Inflammatory macrophage treated with lipopolysaccharide for 1 hour (primary cell): ENCODE results near the gene GINS3.
A peak's percentile ranks its signal among the peaks of the same experiment; 100 is the strongest.

Source experiments
- DNase-seq, 2 donors: peaks; one replicate each; pipeline ENCODE4 v3.0.0-alpha.2; 2020 to 2022

The GINS3 gene

DNA sequence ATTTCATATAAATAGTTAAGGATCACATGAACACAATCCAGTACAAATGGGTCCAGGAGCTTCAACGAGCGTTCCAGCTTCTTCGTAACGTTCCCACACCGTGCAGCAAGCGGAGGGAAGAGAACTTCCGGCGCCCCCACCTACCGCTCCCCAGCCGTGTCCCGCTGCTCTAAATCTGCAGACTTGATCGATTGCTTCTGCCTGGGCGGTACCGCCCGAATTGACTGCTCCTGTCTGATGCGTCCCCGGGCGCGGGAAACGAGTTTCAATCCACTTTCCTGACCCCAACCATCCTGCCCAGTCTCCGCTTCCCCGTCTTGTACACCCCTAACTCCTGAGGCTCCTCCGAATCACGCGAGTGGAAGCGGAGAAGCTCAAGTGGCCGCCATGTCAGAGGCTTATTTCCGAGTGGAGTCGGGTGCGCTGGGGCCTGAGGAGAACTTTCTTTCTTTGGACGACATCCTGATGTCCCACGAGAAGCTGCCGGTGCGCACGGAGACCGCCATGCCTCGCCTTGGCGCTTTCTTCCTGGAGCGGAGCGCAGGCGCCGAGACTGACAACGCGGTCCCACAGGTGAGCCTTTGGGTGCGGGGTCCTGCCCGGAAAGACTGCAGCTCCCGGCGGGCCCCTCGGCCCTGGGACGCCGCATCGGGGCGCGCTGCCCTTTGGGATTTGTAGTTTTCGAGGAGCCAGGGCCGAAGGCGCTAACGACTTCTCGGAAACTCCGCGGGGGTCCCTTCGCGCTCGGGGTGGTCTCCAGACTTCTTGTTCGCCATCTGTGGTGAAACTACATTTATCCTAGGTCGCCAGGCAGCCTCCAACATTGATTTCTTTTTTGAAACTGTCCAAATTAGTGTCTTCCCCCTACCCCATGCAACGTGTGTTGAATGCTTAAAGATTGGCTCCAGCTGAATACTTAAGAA lies at the start of gene GINS3:
Gene GINS3 (plus strand): TSS at position 257 of the 923 bp plus-strand sequence. CDS start 131 bp downstream, at position 388.
- DNase-seq = peak; percentile 71 to 82

DNA sequence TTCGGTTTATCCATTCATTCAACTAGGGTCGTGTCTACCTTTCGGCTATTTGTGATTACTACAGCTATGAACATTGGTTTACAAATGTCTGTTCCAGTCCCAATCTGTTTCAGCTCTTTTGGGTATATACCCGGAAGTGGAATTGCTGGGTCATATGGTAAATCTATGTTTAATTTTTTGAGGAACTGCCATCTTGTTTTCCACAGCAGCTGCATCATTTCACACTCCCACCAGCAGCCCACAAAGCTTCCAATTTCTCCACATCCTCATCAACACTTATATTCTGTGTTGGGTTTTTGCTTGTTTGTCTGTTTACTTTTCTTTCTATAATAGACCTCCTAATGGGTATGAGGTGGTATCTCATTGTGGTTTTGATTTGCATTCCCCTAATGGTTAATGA lies 48.7 kb upstream of the GINS3 start:
- DNase-seq = peak in 1 of 2 donors; percentile 7

DNA sequence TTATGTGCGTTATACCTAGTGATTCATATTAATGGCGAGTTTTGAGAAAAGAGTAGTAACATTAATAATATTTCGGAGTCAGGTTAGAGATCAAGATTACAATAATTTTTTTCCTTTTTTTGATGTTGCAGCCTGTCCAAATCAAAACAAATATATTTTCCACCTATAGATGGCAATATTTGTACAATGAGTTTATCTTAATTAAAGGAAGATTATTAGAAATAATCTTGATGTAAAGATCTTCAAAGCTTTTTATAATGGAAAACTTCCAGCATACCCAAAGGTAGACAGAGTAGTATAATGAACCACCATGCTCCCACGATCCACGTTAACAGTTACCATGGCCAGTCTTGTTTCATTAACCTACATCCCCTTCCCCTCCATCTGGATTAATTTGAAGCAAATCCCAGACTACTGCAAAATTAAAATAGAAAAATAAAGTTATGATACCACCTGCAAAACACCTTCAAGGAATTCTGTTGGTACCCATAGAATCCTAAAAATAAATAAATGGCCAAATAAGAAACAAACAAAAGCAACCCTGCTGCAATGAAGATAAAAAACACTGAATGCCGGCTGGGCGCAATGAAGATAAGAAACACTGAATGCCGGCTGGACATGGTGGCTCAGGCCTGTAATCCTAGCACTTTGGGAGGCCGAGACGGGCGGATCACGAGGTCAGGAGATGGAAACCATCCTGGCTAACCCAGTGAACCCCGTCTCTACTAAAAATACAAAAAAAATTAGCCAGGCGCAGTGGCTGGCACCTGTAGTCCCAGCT lies 46.5 kb upstream of the GINS3 start:
- DNase-seq = peak in 1 of 2 donors; percentile 39

DNA sequence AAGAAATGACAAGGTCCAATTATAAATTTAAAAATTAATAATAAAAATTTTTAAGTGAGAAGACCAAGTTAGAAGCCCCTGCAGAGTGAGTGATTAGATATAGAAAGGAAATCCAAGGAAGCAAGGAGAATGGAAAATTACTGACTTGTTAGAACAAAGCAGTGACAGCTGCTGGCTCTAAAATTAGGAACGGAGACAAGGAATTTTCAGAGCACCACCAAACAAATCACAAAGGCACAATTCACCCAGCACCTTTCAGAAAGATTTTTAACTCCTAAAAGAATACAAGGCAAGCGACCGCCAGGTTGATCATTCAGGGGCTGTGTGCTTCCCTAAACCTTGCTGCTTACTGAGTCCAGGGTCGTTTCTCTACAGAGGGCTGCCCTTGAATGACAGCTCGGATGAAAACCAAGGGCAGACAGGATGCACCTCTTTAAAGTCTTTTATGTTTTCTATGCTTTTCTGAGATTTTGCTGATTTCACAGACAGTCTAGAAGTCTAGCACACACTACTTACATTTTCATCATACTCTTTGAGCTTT lies 45.4 kb upstream of the GINS3 start:
- DNase-seq = no peak

DNA sequence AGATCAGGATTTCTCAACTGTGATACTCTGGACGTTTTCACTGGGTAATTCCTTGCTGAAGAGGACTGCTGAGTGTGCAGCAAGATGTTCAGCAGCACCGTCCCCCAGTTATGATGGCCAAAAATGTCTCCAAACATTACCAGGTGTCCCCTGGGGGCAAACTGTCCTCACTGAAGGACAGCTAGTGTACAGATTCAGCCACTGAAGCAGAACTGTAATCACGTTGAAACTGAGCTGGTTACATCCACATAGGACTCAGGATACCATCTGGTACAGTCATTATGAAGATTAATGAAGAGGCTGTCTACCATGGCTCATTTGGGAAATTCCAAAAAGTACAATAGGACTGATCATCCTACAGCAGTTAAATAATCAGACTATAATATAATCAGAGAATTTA lies 43.3 kb upstream of the GINS3 start:
- no peak for DNase-seq

DNA sequence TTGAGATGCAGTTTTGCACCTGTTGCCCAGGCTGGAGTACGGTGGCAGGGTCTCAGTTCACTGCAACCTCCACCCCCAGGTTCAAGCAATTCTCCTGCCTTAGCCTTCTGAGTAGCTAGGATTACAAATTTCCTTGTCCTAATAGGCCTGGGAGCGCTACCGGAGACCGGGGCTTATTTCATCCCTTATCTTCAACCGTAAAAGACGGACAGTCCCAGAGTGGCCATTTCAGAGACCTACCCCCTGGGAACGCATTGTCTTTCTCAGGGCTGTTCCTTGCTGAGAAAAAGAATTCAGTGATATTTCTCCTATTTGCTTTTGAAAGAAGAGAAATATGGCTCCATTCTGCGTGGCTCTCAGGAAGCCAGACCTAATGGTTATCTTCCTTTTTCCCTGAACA lies 39.6 kb upstream of the GINS3 start:
- DNase-seq = no peak

DNA sequence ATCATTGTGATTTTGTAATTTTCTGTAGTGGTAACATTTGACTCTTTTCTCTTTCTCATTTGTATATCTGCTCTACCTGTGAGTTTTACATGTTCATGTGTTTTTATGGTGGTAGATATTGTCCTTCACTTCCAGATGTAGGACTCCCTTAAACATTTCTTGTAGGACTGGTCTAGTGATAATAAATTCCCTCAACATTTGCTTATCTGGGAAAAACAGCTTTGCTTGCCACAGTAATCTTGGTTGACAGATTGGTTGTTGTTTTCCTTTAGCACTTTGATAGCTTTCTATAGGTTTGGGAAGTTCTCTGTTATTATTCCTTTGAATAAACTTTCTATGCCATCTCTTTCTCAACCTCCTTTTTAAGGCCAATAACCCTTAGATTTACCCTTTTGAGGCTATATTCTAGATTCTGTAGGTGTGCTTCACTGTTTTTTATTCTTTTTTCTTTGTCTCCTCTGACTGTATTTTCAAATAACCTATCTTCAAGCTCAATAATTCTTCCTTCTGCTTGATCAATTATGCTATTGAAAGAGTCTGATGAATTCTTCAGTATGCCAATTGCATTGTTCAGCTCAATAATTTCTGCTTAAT lies 32.1 kb upstream of the GINS3 start:
- no peak for DNase-seq

DNA sequence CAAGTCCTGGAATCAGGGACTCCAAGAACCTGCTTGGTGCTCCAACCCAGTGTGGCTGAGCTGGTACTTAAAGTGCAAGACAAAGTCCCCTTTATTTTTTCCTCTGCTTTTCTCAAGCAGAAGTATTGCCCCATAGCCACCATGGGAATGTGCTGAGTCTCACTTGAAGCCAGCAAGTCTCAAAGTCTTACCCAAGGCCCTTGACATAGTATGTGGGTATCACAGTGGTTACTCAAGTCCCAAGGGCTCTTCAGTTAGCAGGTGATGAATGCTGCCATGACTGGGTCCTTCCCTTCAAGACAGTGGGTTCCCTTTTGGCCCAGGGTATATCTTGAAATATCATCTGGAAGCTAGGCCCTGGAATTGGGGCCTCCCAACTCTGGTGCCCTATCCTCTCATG lies 30.5 kb upstream of the GINS3 start:
- DNase-seq = peak in 1 of 2 donors; percentile 35

DNA sequence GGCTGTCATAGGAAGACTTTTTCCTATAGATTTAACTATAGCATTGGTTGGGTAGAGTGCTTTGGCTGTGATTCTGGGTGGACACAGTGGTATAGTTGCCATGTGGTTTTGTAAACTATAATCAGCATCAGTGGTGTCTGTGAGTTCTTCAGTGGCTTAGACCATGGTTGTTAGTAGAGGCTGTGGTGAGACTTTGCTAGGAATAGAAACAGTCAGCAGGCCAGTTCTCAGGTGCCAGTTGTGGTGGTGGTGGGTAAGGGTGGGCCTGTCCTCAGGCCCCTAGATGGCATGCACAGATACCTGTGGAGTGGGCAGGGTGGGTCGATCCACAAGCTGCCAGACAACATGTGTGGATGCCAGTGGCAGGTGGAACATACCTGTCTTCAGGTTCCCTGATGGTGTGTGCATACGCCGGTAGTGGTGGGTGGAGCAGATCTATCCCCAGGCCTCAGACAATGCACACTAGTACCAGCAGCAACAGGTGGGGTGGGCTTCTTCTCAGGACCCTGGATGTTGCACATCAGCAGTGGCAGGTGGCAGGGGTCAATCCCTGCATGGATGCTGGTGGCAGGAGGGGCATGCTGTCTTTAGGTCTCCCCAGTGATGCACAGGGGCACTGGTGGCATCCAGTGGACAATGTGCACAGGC lies 28.4 kb upstream of the GINS3 start:
- DNase-seq = no peak

DNA sequence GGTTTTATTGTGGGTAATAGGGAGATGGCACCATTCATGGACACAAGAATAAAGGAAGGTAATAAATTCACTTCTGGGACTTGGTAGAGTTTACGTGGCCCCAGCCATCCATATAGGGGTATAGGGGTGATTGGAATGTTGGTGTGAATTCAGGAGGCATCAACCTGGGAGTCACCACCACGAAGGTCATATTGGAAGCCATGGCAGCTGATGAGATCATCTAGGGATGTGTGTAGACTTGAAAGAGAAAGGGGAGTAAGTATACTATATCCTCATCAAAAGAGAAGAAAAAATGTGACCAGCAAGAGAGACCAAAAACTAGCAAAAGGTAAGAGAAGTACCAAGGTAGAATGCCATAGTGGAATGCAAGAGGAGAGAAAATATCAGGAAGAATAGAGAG lies 26.6 kb upstream of the GINS3 start:
- no peak for DNase-seq

DNA sequence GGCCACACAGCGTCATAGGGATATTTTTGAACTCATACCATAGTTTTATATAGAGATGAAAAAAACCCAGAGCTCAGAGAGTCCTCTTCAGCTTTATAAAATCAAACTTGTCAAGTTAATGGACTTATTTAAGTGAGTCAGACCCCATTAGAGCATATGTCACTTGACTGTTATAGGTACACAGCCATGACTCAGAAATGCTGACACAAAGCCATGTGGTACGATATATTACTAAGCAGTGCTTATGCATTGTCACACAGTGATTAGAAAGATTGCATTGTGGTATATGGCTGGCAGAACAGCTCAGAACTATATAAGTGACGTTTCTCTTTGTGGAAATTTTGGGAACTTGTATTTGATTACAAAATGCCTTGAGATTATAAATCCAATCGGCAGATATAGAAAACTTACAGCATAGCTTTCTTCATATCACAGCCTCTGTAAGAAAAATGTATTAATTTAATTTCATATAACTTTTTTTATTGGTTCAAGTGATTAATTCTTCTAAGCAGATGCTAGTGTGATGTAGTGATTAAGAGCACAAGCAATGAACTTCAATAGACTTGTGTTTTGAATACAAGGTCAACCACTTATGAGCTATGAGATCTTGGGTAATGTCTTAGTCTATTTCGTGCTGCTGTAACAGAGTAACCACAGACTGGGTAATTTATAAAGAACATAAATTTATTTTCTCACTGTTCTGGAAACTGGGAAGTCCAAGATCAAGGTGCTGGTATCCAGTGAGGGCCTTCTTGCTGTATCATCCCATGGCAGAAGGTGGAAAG lies 25.8 kb upstream of the GINS3 start:
- peak; percentile 64 to 94 for DNase-seq

DNA sequence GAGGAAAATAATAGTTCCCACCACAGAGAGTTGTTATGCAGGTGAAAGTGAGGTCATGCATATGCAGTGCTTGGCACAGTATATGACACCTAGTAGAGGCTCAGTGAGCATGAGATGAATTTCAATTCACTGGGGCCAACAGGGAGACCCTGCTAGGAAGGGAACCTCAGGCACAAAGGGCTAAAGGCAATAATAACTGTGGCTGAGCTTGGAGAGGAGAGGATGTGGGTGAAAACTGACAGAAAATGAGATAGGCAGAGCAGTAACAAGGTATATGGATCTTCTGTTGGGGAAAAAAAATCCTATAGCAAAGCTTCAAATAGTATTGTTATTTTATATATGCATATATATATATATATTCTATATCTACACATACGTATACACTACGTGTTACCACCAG lies 25.0 kb upstream of the GINS3 start:
- no peak for DNase-seq

DNA sequence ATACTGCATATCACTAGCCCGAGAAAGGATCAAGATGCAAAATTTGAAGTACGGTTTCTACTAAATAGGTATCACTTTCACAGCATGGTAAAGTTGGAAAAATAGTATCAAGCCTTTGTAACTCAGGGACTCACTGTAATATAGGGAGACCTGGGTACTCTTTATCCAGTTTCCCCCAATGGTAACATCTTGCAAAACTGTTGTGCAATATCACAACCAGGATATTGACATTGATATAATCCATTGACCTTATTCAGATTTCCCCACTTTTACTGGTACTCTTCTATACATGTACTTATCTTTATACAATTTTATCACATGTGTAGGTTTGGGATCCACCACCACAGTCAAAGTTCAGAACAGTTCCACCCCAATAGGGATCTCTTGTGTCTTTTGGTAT lies 20.4 kb upstream of the GINS3 start:
- no peak for DNase-seq

DNA sequence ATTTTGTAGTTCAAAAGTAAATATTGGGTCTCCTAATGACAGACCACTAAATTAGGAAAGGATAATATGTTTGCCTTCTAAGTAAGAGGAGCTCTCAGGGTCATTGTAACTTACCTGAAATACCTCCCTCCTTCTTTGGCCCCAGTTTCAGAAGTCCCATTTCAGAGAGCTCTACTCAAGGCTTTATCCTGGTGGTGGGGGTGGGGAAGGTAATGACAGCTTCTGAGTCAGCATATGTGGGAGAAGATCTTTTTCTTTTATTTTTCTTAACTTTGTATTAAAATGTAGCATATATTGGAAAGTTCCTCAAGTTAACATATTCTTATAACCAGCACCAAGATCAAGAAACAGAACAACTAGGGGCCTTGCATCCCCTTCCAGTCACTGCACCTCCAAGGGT lies 16.9 kb upstream of the GINS3 start:
- DNase-seq = no peak

DNA sequence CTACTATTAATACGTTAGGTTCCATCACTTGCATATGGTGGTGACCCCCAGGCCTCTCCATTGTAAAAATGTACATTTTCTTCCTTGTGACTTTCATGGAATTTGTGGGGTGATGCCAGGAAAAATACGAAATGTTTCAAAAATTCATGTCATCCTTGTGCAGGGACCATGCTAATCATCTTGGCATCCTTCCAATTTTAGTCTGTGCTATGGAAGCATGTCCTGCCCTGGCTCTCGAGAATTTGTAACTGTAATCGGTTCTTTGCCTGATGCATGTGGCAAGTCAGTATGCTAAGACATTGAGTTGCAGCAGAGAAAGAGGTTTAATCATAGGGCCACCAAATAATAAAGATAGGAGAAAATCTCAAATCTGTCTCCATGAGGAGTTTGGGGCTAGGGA lies 14.3 kb upstream of the GINS3 start:
- DNase-seq = no peak

DNA sequence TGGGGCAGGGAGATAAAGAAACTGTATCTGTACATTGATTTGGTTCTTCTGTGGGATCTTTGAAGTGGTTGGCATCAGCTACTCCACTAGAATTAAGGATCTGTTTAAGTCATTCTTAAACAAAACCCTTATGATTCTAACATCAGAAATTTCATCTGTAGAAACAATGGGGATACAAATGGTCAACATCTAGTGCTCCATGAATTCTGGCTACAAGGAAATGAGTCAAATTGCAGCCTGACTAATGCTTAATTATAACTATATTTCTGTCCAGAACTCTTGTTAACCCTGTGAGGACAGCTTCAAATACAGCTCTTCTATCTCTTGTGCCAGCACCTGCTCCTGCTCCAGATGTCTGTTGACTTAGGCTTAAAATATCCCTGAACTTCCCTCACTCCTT lies 13.9 kb upstream of the GINS3 start:
- DNase-seq = no peak

DNA sequence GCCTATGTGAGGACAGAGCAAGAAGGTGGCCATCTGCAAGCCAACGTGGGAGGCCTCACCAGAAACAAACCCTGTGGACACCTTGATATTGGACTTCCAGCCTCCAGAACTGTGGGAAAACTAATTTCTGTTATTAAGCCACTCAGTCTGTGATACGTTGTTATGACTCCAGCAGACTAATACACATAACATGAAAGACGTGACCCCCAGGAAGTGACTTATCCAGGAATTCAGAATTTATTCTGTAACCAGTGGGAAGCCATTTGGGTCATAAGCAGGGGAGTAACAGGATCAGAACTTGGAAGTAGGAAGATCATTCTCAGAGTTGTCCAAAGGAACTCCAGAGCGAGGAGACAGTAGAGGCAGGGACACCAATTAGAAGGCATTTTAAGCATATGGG lies 12.5 kb upstream of the GINS3 start:
- no peak for DNase-seq

DNA sequence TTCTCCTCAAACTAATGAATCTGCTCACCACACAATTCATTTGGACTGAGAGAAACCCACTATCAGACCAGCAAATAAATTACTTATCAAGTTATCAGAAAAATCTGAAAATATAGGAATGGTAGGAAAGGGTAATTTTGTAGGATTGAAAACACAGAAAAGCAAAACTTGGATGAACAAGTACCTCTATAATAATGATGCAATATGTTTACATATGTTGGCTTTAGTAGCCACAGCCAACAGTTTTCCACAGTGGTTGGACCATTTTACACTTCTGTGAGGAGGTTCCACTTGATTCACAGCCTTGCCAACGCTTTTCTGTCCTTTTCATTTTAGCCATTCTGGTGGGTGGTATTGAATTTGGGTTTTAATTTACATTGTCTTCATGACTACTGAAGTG lies 10.6 kb upstream of the GINS3 start:
- no peak for DNase-seq

DNA sequence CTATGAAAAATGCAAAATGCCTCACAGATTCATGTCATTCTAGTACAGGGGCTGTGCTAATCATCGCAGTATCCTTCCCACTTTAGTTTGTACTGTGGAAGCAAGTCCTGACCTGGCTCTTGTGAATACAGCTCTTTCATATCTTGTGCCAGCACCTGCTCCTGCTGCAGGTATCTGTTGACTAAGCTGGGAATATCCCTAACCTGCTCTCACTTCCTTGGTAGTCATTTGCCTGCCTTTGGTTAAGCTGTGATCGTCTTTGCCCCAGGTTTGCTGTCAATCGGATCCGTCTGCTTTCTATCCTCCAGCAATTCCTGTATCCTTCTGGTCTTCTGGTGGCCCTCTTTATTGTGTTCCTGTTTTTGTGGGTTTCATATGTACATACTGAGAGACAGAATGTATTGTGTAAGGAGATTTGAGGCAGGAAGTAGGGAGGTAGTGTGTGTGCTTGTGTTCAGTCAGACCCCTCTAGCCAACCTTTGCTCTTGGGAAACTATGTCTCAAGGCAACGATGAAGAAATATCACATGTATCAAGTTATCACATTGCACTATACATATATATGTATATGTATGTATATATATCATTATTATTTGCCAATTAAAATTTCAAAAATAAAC lies 7.7 kb upstream of the GINS3 start:
- peak in 1 of 2 donors; percentile 6 for DNase-seq

DNA sequence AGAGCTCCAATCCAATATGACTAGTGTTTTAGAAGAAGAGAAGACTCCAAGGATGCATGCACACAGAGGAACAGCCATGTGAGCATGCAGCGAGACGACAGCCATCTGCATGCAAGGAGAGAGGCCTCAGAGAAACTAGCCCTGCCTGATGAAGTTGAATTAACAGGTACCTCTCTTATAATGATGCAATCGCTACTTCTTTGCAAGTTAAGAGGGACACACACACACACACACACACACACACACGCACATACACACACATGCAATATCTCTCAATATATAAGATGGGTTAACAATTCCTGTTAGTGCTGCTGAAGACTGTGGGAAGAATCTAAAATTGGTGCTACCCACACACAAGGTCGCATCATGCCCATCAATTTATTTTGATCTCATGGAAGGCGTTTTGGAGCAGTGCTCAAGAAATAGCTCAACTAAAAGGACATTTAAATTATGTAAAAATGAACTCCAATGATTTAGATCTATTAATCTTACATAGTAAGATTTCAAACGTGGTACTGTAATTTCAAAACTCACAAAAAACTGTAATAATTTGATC lies 7.0 kb upstream of the GINS3 start:
- DNase-seq = no peak

DNA sequence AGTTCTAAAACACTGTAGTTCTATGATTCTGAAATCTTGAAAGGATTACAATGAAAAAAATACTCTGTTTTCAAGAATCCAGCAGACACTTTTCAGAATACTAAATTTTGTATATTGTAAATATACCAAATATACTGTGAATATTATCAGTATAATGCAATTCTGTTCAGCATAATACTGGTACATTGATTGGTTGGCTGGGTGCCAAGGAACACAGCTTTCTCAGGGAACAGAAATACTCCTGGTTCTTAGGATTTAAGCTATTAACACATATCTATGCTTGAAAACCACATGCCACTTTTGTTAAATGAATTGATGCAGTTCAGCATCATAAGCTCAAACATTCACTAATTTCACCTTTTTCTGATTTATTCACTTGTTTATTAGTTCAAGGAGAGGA lies 2.5 kb upstream of the GINS3 start:
- DNase-seq = no peak
